ENCODE measurements around the gene BTRC.

BTRC gene

DNA sequence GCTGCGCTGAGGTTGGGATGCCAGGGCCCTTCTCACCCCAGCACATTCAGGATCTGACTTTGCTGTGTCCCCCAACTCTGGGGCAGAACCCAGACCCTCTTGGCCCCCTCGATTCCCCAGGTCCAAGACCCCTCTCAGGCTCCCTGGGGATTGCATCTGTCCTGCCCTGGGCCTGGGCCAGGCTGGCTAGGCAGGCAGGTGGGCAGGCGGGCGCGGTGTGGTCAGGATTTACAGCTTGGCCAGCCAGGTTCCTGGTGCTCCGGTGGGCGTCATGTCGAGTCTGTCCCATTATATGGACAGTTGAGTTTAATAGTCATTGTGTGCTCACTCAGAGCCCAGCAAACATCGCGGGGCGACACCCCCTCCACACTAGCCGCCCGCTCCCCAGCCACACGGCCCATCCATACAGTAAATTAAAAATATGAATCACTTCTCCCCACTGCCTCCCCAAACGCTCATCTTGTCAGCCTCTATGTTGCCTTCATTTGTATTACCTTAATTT, 210.6 kb downstream of the BTRC start:
- in situ Hi-C loops (cut with MboI; ENCODE audit: low sequenced_read_pairs), result no loop called here

DNA sequence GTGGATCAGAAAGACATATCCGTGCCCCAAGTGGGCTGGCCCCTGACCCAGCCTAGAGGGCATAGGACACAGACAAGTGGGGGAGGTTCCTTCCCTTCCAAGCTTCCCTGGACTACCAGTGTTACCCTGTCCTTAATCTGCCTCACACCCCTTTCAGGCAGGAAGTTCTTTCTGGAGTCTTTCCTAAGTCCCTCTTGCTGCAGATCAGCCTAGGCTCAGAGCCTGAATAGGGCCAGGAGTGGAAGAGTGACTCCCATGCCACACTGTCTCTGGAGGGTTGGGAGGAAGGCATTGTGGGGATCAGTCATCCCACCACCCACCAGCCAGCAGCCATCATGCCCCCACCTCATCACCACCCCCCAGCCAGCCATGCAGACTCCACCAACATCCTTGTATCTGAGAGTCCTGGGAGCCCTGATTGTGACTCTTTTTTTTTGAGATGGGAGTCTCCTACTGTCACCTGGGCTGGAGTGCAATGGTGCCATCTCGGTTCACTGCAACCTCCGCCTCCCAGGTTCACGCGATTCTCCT, 211.5 kb downstream of the BTRC start:
- in situ Hi-C loops (cut with MboI; ENCODE audit: low sequenced_read_pairs), result no loop called here

DNA sequence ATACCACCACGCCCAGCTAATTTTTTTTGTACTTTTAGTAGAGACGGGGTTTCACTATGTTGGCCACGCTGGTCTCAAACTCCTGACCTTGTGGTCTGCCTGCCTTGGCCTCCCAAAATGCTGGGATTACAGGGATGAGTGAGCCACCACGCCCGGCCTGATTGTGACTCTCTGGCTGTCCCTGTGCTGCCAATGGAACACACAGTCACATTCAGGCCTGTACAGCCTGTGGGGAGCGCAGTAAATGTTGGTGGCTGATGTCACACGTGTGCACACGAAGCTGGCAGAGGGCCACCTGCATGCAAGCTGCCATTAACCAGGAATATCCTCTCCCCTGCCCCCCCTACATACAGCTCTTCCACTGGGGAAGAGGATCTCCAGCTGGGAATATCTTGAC, 212.0 kb downstream of the BTRC start:
- in situ Hi-C loops (cut with MboI; ENCODE audit: low sequenced_read_pairs), result no loop called here

DNA sequence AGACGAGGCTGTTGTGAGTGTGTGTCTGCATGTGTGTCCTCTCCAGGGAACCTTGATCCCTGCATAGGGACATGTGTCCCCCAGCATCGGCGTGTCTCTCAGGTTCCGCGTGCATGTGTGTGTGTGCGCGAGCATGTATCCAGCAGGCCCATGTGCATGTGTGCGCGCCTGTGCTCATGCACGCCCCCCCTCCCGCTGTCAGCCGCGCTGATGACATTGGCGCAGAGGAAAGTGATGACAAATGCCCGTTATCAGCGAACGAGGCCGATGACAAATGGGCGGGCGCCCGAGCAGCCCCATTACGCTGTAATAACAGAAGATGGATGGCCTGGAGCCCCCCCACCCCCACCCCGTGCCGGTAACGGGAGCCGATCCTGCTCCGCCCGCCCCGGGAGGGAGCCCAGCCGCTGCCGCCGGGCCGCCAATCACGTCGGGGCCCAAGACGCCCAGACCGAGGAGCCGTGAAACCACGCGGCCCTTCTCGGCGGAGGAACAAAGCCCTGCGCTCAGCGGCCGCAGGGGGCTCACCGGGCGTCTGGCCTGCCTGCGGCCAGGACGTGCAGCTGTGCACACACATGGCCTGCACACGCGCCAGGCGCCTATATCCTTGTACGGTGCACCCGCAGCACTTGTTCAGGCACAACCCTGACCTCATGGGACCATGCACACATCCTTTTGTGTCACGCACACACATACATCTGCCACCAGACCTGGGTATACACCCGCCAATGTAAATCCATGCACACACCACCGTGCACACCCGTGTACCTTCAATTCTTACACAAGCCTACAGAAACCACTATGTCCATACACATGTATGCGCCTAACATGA, 212.6 kb downstream of the BTRC start:
- in situ Hi-C loops (cut with MboI; ENCODE audit: low sequenced_read_pairs), result no loop called here

DNA sequence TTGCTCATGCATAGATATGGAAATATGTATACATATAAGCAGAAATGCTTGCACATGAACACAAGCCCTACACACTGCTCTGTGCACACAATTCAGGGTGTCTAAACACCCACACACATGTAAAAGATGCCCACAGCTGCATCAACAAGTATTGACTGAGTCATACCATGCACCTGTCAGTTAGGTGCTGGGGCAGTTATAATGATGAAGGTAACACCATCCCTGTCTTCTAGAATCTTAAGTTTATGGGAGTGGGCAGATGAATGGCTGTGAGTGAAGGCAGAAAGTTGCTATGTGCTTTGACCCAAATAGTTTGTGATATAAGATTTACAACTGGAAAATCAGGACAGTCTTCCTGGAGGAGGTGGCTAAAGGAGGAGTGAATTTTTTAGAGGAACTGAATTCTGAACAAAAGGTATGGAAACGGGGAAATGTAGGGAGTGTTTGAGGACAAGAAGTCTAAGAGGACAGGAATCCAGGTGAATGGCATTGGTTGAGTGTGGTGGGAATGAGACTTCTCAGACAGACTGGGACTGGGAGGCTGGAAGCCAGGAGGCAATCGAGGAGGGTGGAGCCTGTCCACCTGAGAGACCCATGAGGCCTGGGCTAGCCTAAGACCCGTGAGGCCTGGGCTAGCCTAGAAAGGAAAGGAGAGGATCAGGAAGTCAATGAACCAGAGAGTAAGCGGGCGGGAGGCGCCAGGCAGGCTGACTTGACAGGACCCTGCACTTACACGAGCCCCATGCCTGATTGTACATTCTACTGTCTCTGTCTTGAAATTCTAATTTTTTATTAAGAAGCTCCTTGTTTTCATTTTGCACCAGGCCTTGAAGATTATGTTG, 213.4 kb downstream of the BTRC start:
- in situ Hi-C loops (cut with MboI; ENCODE audit: low sequenced_read_pairs), result no loop called here

DNA sequence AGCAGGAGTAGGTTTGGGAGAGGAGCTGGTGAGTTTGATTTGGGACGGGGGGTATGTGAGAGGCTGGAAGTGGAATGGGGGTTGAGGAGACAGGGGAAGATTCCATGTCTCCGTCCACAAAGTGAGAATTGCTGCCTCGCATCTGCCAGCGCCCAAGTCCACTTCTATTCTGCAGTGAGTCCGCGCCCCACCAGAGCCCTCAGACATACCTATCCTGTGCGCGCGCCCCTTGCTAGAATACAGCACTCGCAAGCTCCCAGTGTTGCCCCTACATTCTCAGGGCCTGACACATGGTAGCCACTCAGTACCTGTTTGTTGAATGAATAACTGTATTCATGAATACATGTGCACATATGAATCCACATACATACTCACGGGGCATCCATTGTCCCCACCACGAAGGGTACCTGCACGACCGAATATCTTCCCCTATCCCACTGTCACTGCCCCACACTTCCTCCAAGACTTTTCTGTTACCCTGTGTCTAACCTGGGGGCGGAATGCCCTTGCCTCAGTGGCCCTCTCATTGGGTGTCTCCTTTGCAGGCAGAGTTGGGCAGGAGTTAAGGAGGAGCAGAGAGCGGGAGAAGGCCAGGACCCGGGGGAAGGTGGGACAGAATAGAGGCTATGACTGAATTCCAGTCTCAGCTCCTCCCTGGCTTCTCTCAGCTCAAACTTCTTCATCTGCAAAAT, 214.2 kb downstream of the BTRC start:
- in situ Hi-C loops (cut with MboI; ENCODE audit: low sequenced_read_pairs), result no loop called here

DNA sequence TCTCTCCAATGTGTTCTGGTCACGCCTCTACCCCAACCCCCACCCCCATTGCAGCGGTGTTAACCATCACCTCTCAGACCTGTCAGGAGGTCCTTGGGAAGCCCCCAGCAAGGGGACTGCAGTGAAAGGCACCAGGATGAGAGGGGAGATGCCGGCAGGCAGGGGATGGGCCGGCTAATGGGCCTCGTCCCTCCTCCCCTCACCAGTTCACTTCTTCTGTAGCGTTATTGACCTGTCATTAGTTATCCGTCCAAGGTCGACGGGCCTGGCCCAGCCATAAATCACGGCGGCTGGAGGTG, 215.3 kb downstream of the BTRC start:
- in situ Hi-C loops (cut with MboI; ENCODE audit: low sequenced_read_pairs), result no loop called here

DNA sequence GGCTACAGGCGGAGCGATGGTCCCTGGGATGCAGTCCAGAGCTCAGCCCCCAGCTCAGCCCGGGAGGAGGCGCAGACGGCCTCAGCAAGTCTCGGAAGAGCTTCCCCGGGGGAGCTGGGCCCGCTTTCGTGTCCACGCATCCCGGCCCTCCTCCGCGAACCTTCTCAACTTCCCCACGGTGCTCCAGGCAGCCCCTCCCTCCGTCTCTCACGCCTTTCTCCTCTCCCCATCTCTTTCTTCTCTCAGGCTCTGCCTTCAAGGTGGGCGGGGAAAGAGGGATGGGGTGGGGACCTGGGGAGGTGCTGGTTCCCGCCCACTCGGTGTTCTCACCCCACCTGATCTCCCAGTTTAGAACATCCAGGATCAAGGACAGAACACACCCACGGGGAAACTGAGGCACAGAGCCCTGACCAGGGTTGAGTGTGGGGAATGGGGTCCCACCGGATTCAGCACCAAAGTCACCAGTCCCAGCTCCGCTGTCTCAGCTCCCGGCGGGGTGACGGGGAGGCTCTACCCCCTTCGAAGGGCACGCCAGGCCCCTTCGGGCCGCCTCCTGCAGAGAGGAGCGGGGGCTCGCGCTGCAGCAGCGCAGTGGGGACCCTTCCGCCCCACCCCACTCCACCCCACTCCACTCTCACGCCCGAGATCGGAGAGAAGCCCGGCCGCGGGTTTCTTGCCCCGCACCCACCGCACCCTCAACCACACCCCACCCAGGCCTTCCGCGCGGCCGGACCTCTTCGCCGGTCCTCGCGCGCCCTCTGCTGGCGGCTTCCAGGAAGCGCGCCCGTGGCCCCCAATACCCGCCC, 215.9 kb downstream of the BTRC start:
- in situ Hi-C loops (cut with MboI; ENCODE audit: low sequenced_read_pairs), result no loop called here

DNA sequence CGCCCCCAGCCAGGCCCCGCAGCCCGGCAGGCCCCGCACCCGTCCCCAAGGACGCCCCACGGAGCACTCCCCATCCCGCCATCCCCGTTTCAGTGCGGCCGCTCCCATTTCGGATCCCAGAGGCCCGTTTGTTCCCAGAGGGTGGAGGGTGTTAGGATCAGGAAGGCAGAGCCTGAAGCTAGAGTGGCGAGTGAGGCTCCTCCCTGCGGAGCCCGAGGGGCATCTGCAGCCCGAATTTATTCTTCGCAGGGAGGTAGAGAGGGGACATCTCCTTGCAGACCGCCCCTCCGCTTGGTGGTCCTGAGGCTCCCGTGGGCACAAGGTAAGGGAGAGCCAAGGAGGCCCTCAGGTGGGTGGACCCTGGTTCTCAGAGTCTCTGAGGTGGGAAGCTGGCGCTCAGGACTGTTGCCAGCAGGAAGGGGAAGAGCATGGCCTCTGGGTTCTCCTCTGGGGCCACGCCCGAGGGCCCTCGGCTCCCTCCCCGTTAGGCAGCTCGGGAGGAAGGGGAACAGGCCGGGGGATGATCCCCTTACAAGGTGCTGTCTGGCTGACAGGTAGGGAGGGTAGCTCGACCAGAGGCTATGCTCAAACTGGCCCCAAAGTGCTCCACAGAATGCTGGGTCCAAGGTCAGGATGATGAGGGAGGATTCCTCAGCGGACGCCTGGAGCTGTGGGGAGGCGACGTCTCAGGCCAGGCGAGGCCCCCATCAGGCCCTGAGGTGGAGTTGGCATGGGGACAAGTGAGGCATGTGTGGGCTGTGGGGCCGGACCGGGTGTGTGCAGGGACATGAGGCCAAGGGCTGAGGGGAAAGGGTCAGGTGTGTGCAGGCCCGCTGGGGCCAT, 216.7 kb downstream of the BTRC start:
- in situ Hi-C loops (cut with MboI; ENCODE audit: low sequenced_read_pairs), result no loop called here

DNA sequence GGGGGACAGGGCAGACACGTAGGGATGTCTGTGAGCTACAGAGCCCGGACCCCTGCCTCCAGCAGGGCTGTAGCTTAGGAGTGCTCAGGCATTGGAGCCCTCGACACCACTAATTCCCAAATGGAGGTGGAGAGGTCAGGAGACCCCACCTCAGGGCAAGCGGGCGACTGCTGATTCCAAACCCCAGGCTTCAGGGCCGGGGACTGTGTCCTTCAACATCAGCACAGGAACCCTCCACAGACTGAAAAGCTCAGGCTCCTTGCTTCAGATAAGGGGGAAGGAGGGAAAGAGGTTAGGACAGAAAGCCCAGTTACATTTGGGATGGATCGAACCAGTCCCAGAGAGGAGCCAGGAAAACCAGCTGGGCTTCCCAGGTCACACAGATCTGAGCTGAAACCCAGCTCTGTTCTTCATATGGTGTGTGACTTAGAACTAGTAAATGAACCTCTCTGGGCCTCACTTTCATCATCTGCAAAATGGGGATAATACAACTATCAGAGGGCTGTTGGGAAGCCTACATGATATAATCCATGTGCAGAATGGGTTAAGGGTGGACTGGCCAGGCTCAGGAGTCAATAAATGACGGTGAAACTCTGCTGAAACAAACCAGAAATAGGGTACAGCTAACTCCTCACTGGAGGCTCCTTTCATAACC, 217.4 kb downstream of the BTRC start:
- in situ Hi-C loops (cut with MboI; ENCODE audit: low sequenced_read_pairs), result no loop called here

DNA sequence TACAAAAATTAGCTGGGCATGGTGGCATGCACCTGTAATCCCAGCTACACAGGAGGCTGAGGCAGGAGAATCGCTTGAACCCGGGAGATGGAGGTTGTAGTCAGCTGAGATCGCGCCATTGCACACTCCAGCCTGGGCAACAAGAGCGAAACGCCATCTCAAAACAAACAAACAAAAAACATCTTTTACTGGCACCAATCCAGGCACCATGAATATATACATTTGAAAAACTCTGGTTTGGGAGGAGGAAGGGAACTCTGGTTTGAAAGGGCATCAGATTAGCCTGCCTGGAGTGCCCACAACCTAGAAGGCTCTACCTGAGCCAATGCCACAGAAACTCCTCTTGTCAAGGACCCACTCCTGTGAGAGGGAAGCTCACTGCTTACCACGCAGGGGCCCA, 218.2 kb downstream of the BTRC start:
- in situ Hi-C loops (cut with MboI; ENCODE audit: low sequenced_read_pairs), result no loop called here

DNA sequence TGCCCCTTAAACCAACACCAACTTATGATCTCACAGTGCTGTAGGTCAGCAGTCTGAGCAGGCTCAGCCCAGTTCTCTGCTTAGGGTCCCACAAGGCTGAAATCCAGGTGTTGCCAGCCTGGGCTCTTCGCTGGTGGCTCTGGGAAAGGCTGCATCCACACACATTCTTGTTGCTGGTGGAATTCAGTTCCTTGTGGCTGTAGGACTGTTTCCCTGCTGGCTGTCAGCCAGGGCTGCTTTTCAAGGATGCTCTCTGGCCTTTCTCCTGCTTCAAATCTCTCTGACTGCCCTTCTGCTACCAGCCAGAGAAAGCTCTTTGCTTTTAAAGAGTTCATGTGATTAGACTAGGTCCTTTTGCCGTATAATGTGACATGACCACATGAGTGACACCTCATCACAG, 218.8 kb downstream of the BTRC start:
- in situ Hi-C loops (cut with MboI; ENCODE audit: low sequenced_read_pairs), result no loop called here

DNA sequence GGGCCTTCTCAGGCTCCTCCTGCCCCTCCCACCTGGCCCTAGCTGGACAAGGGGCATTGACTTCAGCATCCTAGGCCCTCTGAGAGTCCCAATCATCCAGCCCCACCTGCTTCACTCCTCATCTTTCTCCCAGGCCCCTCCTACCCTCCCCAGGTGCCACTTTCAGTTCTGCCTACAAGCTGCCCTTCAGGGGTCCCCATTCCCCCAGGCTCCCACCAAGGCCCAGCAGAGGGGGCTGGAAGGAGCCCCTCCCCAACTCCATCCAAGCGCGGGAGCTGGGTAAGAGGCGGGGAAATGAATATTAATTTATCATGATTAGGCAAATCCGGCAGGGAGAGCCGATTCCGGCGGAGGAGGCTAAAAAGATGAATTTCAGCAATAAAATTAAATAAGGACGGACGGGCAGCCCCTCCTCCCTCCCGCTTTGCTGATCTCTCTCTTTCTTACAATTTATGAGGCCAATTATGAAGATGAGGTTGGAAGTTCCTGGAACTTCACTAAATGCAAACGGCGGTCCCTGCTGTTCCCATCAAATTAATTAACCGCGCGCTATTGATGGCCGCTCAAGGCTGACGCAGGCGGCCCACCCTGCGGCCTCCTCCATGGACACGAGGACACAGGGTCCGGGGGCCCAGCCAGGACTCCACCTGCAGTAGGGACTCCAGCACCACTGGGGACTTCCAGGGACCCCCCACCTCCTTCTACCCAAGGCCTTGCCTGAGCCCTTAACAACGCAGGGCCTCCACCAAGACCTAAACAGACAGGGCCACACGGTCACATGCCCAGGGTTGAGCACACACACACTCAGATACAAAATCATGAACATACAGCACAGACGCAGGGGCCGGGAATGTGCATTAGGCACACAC, 220.2 kb downstream of the BTRC start:
- in situ Hi-C loops (cut with MboI; ENCODE audit: low sequenced_read_pairs), result no loop called here

DNA sequence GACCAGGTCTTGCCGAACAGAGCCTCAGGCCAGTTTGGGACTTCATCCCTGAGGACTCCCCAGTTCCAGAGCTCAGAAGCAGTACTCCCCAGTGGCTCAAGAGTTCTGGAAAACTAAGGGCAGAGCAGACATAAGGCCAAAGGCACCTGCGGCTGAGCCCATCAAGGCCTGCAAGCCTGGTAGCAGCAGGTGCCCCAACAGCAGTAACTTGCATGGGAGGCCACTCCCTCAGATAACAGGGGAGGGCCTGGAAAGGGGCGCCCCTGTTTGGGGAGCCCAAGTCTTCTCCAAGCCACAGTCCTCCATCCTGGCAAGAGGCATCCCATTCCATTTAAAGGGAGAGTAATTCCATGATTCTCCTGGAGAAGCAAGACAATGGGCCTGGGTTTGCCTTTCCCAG, 221.1 kb downstream of the BTRC start:
- in situ Hi-C loops (cut with MboI; ENCODE audit: low sequenced_read_pairs), result no loop called here

DNA sequence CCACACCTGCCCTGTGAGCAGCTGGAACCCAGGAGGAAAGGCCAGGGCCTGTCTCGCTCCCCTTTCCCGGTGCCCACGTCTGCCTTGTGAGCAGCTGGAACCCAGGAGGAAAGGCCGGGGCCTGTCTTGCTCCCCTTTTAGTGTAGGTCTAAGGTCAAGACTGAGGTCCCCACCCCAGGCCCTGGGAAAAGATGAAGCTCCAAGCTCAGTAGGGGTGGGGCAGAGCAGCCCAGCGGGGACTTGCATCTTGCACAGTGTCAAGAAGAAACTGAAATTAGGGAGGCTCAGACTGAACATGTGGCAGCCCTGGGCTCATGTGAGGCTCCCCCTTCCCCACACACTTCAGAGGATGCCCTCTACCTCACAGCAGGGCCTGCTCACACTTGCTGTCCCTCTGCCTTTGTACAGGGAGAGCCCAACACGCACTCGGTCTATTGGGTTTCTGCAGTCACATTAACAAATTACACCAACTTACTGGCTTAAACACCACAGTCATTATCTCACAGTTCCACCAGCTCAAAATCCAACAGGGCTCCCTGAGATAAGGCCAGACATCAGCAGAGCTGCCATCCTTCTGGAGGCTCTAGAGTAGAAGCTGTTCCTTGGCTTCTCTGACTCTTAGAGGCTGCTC, 221.7 kb downstream of the BTRC start:
- in situ Hi-C loops (cut with MboI; ENCODE audit: low sequenced_read_pairs), result no loop called here

DNA sequence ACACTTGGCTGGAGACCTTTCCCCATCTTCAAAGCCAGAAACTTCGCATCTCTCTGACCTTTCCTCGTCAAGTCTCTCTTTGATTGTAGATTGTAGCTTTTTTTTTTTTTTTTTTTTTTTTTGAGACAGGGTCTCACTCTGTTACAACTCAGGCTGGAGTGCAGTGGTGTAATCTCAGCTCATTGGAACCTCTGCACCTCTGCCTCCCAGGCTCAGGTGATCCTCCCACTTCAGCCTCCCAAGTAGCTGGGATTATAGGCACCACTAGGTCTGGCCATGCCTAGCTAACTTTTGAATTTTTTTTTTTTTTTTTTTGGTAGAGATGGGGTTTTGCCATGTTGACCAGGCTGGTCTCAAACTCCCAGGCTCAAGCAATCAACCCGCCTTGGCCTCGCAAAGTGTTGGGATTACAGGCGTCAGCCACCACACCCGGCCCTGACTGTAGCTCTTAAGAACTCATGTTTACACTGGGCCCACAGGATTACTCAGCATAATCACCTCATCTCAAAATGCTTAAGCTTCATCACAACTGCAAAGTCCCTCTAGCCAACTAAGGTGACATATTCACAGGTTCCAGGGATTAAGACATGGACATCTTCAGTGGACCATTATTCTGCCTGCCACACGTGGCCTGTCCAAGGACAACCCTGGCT, 222.4 kb downstream of the BTRC start:
- in situ Hi-C loops (cut with MboI; ENCODE audit: low sequenced_read_pairs), result no loop called here
